ENCODE results near the gene CYFIP2.
"Not testable (repeated sequence)": the region's sequence is repeated elsewhere in the genome, so short reads cannot be mapped to it uniquely, and the experiment has no call there.

DNA sequence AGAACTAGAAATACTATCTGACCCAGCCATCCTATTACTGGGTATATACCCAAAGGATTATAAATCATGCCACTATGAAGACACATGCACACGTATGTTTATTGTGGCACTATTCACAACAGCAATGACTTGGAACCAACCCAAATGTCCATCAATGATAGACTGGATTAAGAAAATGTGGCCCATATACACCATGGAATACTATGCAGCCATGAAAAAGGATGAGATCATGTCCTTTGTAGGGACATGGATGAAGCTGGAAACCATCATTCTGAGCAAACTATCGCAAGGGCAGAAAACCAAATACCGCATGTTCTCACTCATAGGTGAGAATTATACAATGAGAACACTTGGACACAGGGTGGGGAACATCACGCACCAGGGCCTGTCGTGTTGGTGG lies 164.0 kb downstream of the CYFIP2 start:
- TF ChIP-seq, protein P1, sequence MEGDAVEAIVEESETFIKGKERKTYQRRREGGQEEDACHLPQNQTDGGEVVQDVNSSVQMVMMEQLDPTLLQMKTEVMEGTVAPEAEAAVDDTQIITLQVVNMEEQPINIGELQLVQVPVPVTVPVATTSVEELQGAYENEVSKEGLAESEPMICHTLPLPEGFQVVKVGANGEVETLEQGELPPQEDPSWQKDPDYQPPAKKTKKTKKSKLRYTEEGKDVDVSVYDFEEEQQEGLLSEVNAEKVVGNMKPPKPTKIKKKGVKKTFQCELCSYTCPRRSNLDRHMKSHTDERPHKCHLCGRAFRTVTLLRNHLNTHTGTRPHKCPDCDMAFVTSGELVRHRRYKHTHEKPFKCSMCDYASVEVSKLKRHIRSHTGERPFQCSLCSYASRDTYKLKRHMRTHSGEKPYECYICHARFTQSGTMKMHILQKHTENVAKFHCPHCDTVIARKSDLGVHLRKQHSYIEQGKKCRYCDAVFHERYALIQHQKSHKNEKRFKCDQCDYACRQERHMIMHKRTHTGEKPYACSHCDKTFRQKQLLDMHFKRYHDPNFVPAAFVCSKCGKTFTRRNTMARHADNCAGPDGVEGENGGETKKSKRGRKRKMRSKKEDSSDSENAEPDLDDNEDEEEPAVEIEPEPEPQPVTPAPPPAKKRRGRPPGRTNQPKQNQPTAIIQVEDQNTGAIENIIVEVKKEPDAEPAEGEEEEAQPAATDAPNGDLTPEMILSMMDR (IDR thresholded peaks at IDR 0.05; ENCODE audit: control extremely low read depth in 1 of 3, insufficient read depth in 1 of 3, low read depth in 1 of 3, low read length in 3 of 3) = not testable (repeated sequence)
- not testable (repeated sequence) for TF ChIP-seq SIRT6 (IDR thresholded peaks at IDR 0.05; ENCODE audit: low read length); ZNF274 (IDR thresholded peaks at IDR 0.05; ENCODE audit: borderline replicate concordance, extremely low read depth, low read length); POLR2A (IDR thresholded peaks at IDR 0.05; ENCODE audit: control extremely low read depth in 1 of 2, low read depth in 2 of 2, low read length in 2 of 2); JUND (IDR thresholded peaks at IDR 0.05; ENCODE audit: low read length); BRCA1 (IDR thresholded peaks at IDR 0.05; ENCODE audit: low read depth, low read length); RFX5 (IDR thresholded peaks at IDR 0.05; ENCODE audit: borderline replicate concordance, low read depth, low read length); RXRA (IDR thresholded peaks at IDR 0.05; ENCODE audit: insufficient read depth, low read depth, low read length); KDM1A (IDR thresholded peaks at IDR 0.05; ENCODE audit: borderline replicate concordance, low read length)
- TF ChIP-seq, protein P2, sequence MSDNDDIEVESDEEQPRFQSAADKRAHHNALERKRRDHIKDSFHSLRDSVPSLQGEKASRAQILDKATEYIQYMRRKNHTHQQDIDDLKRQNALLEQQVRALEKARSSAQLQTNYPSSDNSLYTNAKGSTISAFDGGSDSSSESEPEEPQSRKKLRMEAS (IDR thresholded peaks at IDR 0.05) = not testable (repeated sequence)

Data from H1 (cell line).